Bronchial smooth muscle cell (primary cell): ENCODE results near the gene NOPCHAP1. TPM values are rescaled to one million over a fixed set of nuclear protein-coding genes. Genes with fewer than 3 reads are reported as not detected.

Source experiments
- total RNA-seq: library from RNA; depleted of rRNA; stranded (reverse); fragments of >200 nt; gene quantifications from 2 replicates; pipeline ENCODE4 v1.2.1, GENCODE V29; 2014

Gene NOPCHAP1
- total RNA-seq, result 8.2 and 21.5 TPM in 2 replicates

GRCh38 chr12:104986022-104986941 is at the start of gene NOPCHAP1:
TSS of gene NOPCHAP1 (plus strand) at chr12:104986316. CDS start at chr12:104986353, 37 bp downstream.

GRCh38 chr12:104958001-104958804 is 27.9 kb upstream of the NOPCHAP1 start, which contains the start of gene SLC41A2:
TSS of gene SLC41A2 (minus strand) at chr12:104958290. CDS start at chr12:104928527, 29,763 bp downstream.

Other genes with a start within 250 kb of the NOPCHAP1 start
- 16.7 and 33.1 TPM in 2 replicates for gene SLC41A2, start 28.0 kb upstream of the NOPCHAP1 start, total RNA-seq
- 21.1 and 29.5 TPM in 2 replicates for gene ALDH1L2, start 98.1 kb downstream of the NOPCHAP1 start, total RNA-seq
- 46.9 and 73.3 TPM in 2 replicates for gene WASHC4, start 121.4 kb downstream of the NOPCHAP1 start, total RNA-seq
- 39.6 and 52.7 TPM in 2 replicates for gene APPL2, start 249.9 kb downstream of the NOPCHAP1 start, total RNA-seq